HG02588 (cell line): ENCODE data around the gene TAF5L.
A peak's percentile ranks its signal among the peaks of the same experiment; 100 is the strongest.
"Not testable (repeated sequence)": the region's sequence is repeated elsewhere in the genome, so short reads cannot be mapped to it uniquely, and the experiment has no call there.

Experiments used
- ATAC-seq: cut with Tn5 transposase; IDR thresholded peaks from one replicate; pipeline ENCODE4 v1.9.1; 2021; ENCODE audit warnings: mild to moderate bottlenecking, moderate library complexity; ENCODE audit not compliant: unreplicated experiment

The TAF5L gene

DNA sequence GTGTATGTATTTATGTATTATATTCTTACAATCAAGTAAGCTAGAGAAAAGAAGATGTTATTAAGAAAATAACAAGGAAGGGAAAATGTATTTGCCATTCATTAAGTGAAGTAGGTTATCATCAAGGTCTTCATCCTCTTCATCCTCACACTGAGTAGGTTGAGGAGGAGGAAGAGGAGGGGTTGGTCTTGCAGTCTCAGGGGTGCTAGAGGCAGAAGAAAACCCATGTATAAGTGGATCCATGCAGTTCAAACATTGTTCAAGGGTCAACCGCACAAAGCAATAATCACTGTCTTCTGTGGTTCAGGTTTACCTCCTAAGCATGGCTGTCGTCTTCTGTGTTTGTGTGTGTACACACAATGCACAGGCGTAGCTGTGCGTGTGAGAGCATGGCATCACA lies 17.0 kb upstream of the TAF5L start:
- ATAC-seq: no peak

- no peak for ATAC-seq
These were observed 16.5 kb upstream of the TAF5L start for GRCh38 chr1:229642376-229642775.

DNA sequence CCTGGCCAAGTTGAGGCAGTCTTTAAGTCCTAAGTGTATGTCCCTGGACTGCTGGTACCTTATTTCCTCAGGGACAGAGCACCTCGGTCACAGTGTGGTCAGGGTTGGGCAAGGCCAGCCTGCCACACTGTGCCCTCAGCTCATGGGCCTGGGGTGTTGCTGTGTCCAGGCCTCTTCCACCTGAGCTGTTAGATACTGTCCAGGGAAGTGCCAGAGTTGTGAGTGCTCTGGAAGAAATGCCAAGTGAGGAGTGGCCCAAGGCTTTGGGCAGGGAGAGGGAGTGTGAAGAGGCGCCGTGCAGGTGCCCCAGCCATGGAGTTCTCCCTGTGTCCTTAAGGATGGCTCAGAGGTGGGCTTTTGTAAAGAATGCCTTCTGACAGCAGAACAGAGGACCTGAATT lies 15.4 kb upstream of the TAF5L start:
- no peak for ATAC-seq

GRCh38 chr1:229640455-229640854 lies 14.5 kb upstream of the TAF5L start:
- ATAC-seq: no peak

- ATAC-seq: no peak
These were observed 11.8 kb upstream of the TAF5L start for GRCh38 chr1:229637746-229638145.

DNA sequence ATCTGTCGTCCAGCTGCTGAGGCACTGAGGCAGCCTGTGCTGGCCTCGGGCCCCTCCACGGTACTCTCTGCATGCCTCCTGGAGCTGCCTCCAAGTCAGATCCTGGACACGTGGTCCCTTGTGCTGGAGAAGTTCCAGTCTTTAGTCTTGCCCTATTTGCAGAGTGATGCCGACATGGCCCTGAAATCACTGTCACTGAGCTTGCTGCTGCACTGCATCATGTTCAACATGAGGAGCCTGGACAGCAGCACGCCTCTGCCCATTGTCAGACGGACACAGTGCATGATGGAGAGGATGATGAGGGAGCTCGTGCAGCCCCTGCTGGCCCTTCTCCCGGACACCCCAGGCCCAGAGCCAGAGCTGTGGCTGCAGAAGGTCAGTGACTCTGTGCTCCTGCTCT lies 10.1 kb upstream of the TAF5L start:
- no peak for ATAC-seq

DNA sequence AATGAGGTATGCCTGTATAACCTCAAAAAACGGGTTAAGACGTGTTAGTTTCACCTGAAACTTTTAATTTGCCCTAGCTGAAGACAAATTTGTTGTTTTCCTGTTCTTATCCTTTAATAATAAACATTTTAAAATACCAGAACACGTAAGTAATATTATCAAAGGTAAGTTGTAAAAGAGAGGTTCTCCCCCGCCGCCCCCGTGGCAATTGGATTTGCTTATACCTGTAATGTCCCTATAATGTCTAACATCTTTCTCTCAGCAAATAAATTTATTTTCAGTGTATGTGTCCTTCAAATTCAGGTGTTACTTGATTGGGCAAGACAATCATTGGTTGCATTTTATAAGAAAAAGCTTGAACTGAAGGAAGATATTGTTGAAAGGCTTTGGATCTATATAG lies 6.0 kb upstream of the TAF5L start:
- no peak for ATAC-seq

DNA sequence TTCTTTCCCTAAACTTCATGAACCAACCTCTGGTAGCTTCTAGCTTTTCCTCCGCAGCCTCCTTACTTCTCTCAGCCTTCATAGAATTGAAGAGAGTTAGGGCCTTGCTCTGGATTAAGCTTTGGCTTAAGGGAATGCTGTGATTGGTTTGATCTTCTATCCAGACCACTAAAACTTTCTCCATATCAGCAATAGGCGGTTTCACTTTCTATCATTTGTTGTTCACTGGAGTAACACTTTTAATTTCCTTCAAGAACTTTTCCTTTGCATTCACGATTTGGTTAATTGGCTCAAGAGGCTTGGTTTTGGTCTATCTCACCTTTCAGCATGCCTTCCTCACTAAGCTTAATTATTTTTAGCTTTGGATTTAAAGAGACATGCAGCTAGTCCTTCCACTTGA lies 5.2 kb upstream of the TAF5L start:
- no peak for ATAC-seq

DNA sequence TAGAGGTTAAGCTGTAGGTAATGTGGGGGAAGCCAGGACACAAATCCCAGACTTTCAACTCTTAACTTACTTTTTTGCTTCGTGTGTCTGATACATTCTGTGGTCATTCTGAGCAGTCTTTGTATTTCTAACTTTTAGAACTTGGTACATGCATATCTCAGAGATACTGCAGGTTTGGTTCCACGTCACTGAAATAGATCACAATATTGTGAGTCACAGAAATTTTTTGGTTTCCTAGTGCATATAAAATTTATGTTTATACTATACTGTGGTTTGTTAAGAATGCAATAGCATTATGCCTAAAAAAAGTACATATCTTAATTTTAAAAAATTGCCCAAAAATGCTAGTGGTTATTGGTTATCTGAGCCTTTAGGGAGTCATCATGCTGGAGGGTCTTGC lies 3.3 kb upstream of the TAF5L start:
- no peak for ATAC-seq

DNA sequence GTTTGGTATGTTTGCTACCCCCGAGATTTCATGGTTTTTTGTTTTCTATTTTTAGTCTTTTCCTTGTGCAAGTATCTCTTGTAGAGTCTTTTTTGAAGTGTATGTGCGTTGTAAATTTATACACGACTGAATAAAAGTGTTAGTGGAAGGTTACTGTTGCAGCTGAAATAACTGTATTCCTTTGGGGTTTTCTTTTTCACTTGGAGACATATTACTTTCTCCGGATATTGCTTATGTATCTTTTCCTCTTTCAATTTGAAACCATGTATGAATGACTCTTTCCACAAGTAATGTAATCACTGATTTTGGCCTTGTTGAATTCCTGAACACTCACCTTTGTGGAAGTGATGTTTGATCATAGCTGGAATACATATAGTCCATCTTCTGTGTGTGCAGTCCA lies 1.1 kb upstream of the TAF5L start:
- no peak for ATAC-seq

GRCh38 chr1:229625071-229625914 lies 629 bp downstream of the TAF5L start:
- ATAC-seq: peak; percentile 43

- no peak for ATAC-seq
These were observed 1.3 kb downstream of the TAF5L start for GRCh38 chr1:229624521-229625070.

DNA sequence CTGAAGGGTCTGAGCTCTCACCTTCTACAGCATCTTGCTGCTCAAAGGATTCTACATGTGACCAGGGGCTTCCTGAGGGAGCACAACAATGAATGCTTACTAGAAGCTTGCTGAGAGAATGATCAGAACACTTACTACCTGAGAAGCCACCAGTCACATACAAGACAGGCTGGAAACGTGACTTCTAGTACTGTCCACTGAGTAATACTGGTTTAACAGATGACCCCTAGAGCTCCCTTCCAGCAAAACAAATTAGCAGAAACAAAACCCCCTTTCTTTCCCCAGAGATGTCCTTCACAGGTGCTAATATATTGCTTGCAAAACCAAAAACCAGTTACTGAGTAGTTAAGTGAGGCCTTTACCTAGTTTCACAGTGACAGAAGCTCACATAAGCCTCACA lies 2.1 kb downstream of the TAF5L start:
- no peak for ATAC-seq

DNA sequence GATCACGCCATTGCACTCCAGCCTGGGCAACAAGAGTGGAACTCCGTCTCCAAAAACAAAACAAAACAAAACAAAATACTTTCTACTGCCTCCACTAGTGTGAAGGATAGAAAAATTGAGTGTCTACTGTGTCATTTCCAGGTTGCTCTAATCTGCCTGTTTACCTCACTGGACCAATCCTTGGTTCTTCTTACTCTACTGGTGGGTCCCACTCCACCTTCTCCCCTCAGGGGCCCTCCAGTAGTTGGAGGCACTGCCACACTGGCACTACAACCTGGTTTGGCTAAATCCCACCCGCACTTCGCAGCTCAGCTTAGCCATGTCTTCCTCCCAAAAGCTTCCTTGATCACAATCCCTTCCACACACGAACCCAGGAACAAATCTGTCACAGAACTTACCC lies 2.7 kb downstream of the TAF5L start:
- no peak for ATAC-seq

DNA sequence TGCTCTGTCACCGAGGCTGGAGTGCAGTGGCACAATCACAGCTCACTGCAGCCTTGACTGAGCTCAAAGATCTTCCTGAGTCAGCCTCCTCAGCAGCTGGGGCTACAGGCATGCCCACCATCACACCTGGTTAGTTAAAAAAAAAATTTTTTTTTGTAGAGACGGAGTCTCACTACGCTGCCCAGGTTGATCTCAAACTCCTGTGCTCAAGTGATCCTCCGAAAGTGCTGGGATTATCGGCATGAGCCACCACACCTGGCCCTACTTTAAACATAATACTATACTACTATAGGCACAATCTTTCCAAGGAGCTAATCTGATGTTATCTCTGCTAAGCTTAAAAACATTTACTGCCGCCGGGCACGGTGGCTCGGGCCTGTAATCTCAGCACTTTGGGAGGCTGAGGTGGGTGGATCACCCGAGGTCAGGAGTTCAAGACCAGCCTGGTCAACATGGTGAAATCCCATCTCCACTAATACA lies 3.2 kb downstream of the TAF5L start:
- not testable (repeated sequence) for ATAC-seq

- ATAC-seq: no peak
These were observed 4.3 kb downstream of the TAF5L start for GRCh38 chr1:229621663-229622062.

GRCh38 chr1:229620876-229621275 lies 5.0 kb downstream of the TAF5L start:
- ATAC-seq: no peak

GRCh38 chr1:229619614-229620013 lies 6.3 kb downstream of the TAF5L start:
- no peak for ATAC-seq

DNA sequence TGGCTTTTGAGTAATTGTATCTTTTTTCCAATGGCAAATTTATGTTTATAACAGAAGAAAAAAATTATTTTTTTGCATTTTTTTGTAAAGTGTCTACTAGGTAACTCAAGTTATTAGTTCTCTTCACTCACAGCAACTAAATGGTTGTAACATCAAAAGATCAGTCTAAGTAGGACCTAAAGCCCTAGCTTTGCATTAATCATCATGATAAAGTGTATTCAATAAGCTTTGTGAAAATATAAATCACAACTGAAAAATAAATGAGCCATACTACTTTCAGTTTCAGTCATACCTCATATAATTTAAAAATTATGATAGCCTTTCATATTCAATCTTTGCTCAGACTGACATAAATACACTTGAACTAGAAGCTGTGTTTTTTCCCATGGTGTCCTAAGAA lies 6.9 kb downstream of the TAF5L start:
- ATAC-seq: no peak

DNA sequence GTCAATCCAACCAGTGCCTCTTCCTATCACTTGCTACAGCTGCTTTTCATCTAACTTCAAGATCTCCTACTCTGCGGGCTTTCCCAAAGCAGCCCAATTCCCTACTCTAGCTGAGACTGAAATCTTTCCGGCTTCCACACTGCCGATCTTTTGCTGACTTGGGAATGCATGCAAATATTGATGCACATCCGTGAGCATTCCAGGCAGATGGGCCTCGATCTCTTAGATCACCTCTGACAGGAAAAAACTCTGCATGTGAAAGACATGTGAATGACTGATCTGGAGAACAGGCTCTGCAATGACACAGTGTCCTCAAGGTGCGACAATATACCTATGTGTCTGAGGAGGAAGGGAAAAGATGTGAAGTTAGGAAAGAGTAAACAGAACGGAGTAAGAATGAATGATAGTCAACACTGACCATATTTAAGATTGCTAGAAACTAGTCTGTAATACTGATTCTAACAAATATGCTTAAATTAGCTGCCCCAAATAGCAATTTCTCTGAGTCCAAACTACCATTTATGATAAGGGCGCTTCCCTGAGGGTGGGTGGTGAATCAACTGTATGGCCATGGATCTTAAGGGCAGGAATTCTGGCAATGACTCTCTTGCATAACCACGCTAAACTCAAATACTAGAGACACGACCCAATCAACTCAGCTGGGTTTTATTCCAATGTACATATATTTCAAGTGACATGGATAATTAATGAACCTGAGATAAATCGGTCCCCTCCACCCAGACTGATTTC lies 8.4 kb downstream of the TAF5L start:
- no peak for ATAC-seq

DNA sequence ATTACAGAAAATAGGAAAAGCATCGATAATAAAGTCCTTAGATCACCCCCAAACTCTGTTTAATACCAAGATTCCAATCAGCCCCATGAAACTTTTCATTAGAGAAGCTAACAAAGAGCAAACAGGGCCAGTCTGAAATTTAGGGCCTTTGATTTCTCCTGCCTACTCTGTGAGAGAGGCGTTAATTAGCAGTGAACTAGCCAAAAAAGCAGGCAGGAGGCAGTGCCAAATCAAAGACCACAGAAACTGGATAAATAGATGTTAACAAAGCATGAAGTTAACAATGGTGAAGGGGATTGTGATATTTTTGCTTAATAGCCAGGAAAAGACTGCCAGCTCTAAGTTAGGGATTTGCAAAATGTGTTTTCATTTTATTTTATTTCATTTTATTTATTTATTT lies 11.2 kb downstream of the TAF5L start:
- no peak for ATAC-seq

DNA sequence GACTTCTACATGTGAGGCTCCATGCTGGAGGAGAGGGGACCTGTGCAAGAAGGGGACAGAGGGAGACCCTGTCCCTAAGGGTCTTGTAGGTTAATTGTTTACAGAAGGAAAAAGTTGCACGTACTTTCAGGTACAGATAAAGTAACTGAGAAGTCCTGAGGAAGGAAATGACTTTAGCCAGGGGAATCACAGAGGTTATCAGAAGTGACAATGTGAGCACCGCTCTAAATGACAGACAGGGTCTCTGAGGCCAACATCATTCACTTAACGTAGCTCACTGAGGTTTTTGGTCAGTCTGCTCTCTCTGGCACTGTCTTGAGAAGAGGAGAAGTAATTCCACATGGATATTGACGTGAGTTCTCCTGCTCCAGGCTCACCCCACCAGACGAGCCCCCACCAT lies 12.0 kb downstream of the TAF5L start:
- no peak for ATAC-seq
